Daoy (cell line): Measurements from ENCODE around the gene GATAD2A. TPM values are rescaled to one million over a fixed set of nuclear protein-coding genes. Genes with fewer than 3 reads are reported as not detected.

ENCODE experiments used
- total RNA-seq: library from RNA; depleted of rRNA; stranded (reverse); fragments of >200 nt; shearing (Covaris generic); gene quantifications from 2 replicates; pipeline ENCODE4 v1.2.3, GENCODE V29; 2014; rRNA removed

The GATAD2A gene
- total RNA-seq, 1 experiment from 2014 or later: 45.6 TPM

Other genes starting within 250 kb of the GATAD2A start
- gene MEF2B, start 235.4 kb upstream of the GATAD2A start, total RNA-seq: 0.06 TPM in 1 of 2 replicates, not detected in the other
- 7.8 and 18.7 TPM in 2 replicates for gene BORCS8, start 213.5 kb upstream of the GATAD2A start, total RNA-seq
- 87.1 and 109 TPM in 2 replicates for gene RFXANK, start 213.4 kb upstream of the GATAD2A start, total RNA-seq
- gene NR2C2AP, start 202.3 kb upstream of the GATAD2A start, total RNA-seq: 25.1 and 31.3 TPM in 2 replicates
- 0.06 TPM in 1 of 2 replicates, not detected in the other for gene NCAN, start 193.7 kb upstream of the GATAD2A start, total RNA-seq
- not detected in 2 replicates for gene TM6SF2, start 132.4 kb upstream of the GATAD2A start, total RNA-seq
- 20.8 and 44.8 TPM in 2 replicates for gene SUGP1, start 85.2 kb upstream of the GATAD2A start, total RNA-seq
- 12.8 and 17.5 TPM in 2 replicates for gene MAU2, start 84.8 kb upstream of the GATAD2A start, total RNA-seq
- 1.8 and 3.1 TPM in 2 replicates for gene TSSK6, start 109.9 kb downstream of the GATAD2A start, total RNA-seq
- 96.6 and 152 TPM in 2 replicates for gene NDUFA13, start 110.5 kb downstream of the GATAD2A start, total RNA-seq
- gene YJEFN3, start 123.2 kb downstream of the GATAD2A start, total RNA-seq: 1.4 and 2.7 TPM in 2 replicates
- 0.40 and 1.0 TPM in 2 replicates for gene CILP2, start 132.6 kb downstream of the GATAD2A start, total RNA-seq
- gene PBX4, start 213.0 kb downstream of the GATAD2A start, total RNA-seq: 0.42 and 1.9 TPM in 2 replicates
- 1.2 and 3.0 TPM in 2 replicates for gene LPAR2, start 222.5 kb downstream of the GATAD2A start, total RNA-seq
- gene GMIP, start 238.0 kb downstream of the GATAD2A start, total RNA-seq: 2.2 and 7.1 TPM in 2 replicates